ENCODE results near the gene GPHA2.

The GPHA2 gene

DNA sequence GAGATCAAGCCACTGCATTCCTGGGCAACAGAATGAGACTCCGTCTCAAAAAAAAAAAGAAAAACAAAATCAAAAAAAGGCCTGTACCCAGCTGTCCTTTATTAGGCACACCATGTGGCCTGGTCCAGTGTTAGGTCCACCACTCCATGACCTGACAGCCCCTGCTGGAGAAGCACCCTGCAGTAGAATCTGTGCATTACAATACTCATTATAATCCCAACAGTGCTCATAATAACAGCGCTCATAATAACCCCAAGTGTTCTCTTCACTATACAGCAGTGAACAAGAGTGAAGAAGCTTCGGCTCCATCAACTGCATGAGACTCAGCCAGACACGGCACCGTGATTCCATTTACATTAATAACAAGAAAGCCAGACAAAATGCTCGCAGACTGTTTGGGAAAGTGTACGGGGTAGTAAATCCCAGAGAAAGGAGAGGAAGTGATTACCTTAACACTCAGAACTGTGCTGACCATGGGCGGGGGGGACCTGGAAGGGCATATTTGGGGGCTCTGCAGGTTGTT lies 48.4 kb downstream of the GPHA2 start:
- Histone ChIP-seq H3K4me3 (ENCODE audit: low read depth, low read length) (no peak overlapping the region), H3K27ac (no peak overlapping the region), H3K27me3 (replicated peaks) (no peaks in the 10 kb centered on the region), H3K36me3 (replicated peaks) (no peaks in the 10 kb centered on the region)
- TF ChIP-seq, protein P1, sequence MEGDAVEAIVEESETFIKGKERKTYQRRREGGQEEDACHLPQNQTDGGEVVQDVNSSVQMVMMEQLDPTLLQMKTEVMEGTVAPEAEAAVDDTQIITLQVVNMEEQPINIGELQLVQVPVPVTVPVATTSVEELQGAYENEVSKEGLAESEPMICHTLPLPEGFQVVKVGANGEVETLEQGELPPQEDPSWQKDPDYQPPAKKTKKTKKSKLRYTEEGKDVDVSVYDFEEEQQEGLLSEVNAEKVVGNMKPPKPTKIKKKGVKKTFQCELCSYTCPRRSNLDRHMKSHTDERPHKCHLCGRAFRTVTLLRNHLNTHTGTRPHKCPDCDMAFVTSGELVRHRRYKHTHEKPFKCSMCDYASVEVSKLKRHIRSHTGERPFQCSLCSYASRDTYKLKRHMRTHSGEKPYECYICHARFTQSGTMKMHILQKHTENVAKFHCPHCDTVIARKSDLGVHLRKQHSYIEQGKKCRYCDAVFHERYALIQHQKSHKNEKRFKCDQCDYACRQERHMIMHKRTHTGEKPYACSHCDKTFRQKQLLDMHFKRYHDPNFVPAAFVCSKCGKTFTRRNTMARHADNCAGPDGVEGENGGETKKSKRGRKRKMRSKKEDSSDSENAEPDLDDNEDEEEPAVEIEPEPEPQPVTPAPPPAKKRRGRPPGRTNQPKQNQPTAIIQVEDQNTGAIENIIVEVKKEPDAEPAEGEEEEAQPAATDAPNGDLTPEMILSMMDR (IDR thresholded peaks at IDR 0.05; ENCODE audit: low read depth, low read length, missing control alignments), result no peak
- no peak for DNase-seq
- in situ Hi-C loops (cut with HindIII; ENCODE audit: low pct_ligation_motif_present, low sequenced_read_pairs), result no loop called here

DNA sequence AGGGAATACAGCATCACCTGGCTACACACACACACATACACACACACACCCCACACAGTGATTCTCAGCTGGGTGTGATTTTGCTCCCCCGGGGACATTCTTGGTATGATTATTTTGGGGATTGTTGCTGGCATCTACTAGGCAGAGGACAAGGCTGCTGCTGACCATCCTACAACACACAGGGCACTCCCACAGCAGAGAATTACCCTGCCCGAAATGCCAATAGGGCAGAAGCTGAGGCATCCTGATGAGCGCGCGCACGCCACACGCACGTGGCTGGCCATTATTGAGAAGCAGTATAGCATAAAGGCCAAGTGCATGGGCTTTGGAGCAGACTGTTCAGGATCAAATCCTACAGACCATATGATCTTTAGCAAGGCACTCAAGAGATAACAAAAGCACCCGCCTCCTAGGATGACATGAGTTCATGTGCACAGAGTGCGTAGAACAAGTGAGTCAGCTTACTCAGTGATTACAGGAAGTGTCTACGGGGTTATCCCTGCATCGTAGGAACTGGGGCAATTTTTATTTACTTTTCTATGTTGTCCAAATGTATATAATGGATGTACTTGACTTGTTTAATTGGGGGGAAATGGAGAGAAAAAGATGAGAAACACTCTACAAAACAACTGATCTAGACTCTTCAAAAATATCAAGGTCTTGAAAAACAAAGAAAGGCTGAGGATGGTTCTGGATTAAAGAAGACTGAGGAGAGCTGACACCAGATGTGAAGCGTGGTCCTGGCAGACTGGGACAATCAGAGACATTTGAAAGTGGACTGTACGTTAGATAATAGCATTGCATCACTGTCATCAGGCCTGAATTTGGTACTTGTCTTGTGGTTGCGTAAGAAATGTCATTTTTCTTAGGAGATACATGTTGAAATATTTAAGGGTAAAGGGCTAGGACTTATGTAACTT lies 50.1 kb downstream of the GPHA2 start:
- Histone ChIP-seq H3K27me3 (replicated peaks) (no peaks in the 10 kb centered on the region), H3K4me3 (ENCODE audit: low read depth, low read length) (no peak overlapping the region), H3K27ac (peak overlapping the region; percentile 76), H3K36me3 (replicated peaks) (no peaks in the 10 kb centered on the region)
- DNase-seq, result peak; percentile 89
- in situ Hi-C loops (cut with HindIII; ENCODE audit: low pct_ligation_motif_present, low sequenced_read_pairs), result no loop called here
- TF ChIP-seq, protein P1 (IDR thresholded peaks at IDR 0.05; ENCODE audit: low read depth, low read length, missing control alignments), result no peak
